CD4-positive, alpha-beta T cell treated with Interleukin-4 for 4 hours (primary cell): Measurements from ENCODE around the gene PLOD2.

Experiments used
- DNase-seq: peaks from one replicate; pipeline ENCODE4 v3.0.0-alpha.2; 2020

PLOD2 gene

GRCh38 chr3:146092230-146092629 lies 68.8 kb downstream of the PLOD2 start:
- DNase-seq, result no peak

GRCh38 chr3:146091397-146091796 lies 69.6 kb downstream of the PLOD2 start:
- DNase-seq, result no peak

- no peak for DNase-seq
Measured at GRCh38 chr3:146090521-146090920, 70.5 kb downstream of the PLOD2 start.

GRCh38 chr3:146088840-146089239 lies 72.1 kb downstream of the PLOD2 start:
- DNase-seq, result no peak

- no peak for DNase-seq
Measured at GRCh38 chr3:146087116-146087515, 73.9 kb downstream of the PLOD2 start.

- no peak for DNase-seq
Measured at GRCh38 chr3:146086211-146086610, 74.8 kb downstream of the PLOD2 start.

GRCh38 chr3:146085678-146086077 lies 75.3 kb downstream of the PLOD2 start:
- no peak for DNase-seq

GRCh38 chr3:146080578-146080977 lies 80.4 kb downstream of the PLOD2 start:
- no peak for DNase-seq

- no peak for DNase-seq
Measured at GRCh38 chr3:146078031-146078430, 83.0 kb downstream of the PLOD2 start.

GRCh38 chr3:146077181-146077580 lies 83.8 kb downstream of the PLOD2 start:
- no peak for DNase-seq

GRCh38 chr3:146072824-146073223 lies 88.2 kb downstream of the PLOD2 start:
- DNase-seq, result no peak

- DNase-seq, result no peak
Measured at GRCh38 chr3:146072061-146072460, 88.9 kb downstream of the PLOD2 start.

- DNase-seq, result no peak
Measured at GRCh38 chr3:146071632-146072031, 89.4 kb downstream of the PLOD2 start.

- no peak for DNase-seq
Measured at GRCh38 chr3:146067048-146067447, 93.9 kb downstream of the PLOD2 start.

GRCh38 chr3:146065573-146066006 lies 95.4 kb downstream of the PLOD2 start:
- peak; percentile 24 for DNase-seq

GRCh38 chr3:146058241-146058640 lies 102.7 kb downstream of the PLOD2 start:
- no peak for DNase-seq

- DNase-seq, result no peak
Measured at GRCh38 chr3:146052791-146053310, 108.1 kb downstream of the PLOD2 start.

- DNase-seq, result no peak
Measured at GRCh38 chr3:146052056-146052790, 108.8 kb downstream of the PLOD2 start.

- DNase-seq, result no peak
Measured at GRCh38 chr3:146050691-146051090, 110.3 kb downstream of the PLOD2 start.

- no peak for DNase-seq
Measured at GRCh38 chr3:146047485-146047884, 113.5 kb downstream of the PLOD2 start.

- DNase-seq, result no peak
Measured at GRCh38 chr3:146044046-146044445, 116.9 kb downstream of the PLOD2 start.

- DNase-seq, result no peak
Measured at GRCh38 chr3:146040630-146041029, 120.4 kb downstream of the PLOD2 start.

- no peak for DNase-seq
Measured at GRCh38 chr3:146037697-146038096, 123.3 kb downstream of the PLOD2 start.

- no peak for DNase-seq
Measured at GRCh38 chr3:146036281-146036680, 124.7 kb downstream of the PLOD2 start.

- no peak for DNase-seq
Measured at GRCh38 chr3:146035366-146035765, 125.6 kb downstream of the PLOD2 start.
